22Rv1 (cell line): ENCODE data around the gene RBM20.

ENCODE experiments used
- H3K27ac ChIP-seq: fragments of 450-650 bp; 2 replicates; pipeline ENCODE4 v1.5.1; 2017
- CTCF ChIP-seq: fragments of 450-650 bp; IDR thresholded peaks from 2 replicates; pipeline ENCODE4 v1.5.1; 2017; ENCODE audit warnings: mild to moderate bottlenecking
- ZFX ChIP-seq: fragments of 450-650 bp; IDR thresholded peaks from 2 replicates; pipeline ENCODE4 v1.6.1; 2017; ENCODE audit warnings: antibody characterized with exemption, borderline replicate concordance

RBM20 gene

GRCh38 chr10:110773693-110774068, 129.5 kb downstream of the RBM20 start:
- TF ChIP-seq ZFX (no peak), CTCF (no peak)
- peak overlapping the region; percentile 15; the same call in 1 of the 2 replicates for H3K27ac ChIP-seq

- TF ChIP-seq CTCF, result no peak
- no peak for TF ChIP-seq ZFX
- H3K27ac ChIP-seq, result peak overlapping the region; percentile 15; the same call in 1 of the 2 replicates
Measured at GRCh38 chr10:110774069-110775019, 130.2 kb downstream of the RBM20 start.

GRCh38 chr10:110775020-110775375, 130.9 kb downstream of the RBM20 start:
- H3K27ac ChIP-seq, result peak overlapping the region; percentile 15; the same call in 1 of the 2 replicates
- TF ChIP-seq CTCF (no peak), ZFX (no peak)

GRCh38 chr10:110775406-110775805, 131.3 kb downstream of the RBM20 start:
- TF ChIP-seq CTCF, result no peak
- no peak for TF ChIP-seq ZFX
- no peak overlapping the region for H3K27ac ChIP-seq

GRCh38 chr10:110777017-110777416, 132.9 kb downstream of the RBM20 start:
- H3K27ac ChIP-seq, result no peak overlapping the region
- TF ChIP-seq CTCF, result no peak
- no peak for TF ChIP-seq ZFX

GRCh38 chr10:110777661-110778060, 133.5 kb downstream of the RBM20 start:
- no peak overlapping the region for H3K27ac ChIP-seq
- no peak for TF ChIP-seq CTCF
- TF ChIP-seq ZFX, result no peak

- TF ChIP-seq CTCF (no peak), ZFX (no peak)
- no peak overlapping the region for H3K27ac ChIP-seq
Measured at GRCh38 chr10:110778211-110778610, 134.1 kb downstream of the RBM20 start.
